Stomach (tissue), 4 donors: ENCODE results near the gene TGFB1.

Source experiments
- POLR2AphosphoS5 ChIP-seq, 3 donors: sonication (generic); formaldehyde crosslinking; IDR thresholded peaks; one replicate each; pipeline ENCODE4 v1.6.1; 2016; ENCODE audit warnings: antibody characterized with exemption in 3 of 3
- TF ChIP-seq, protein P1 (sequence below), 7 experiments: fragments of 450-650 bp in 4 of 7; fragments of 200-600 bp in 3 of 7; sonication (generic) in 3 of 7; IDR thresholded peaks; one replicate each; pipeline ENCODE4 v1.5.1; 2016 to 2019; ENCODE audit warnings: antibody characterized with exemption in 7 of 7, control low read depth in 2 of 7, mild to moderate bottlenecking in 1 of 7

DNA sequence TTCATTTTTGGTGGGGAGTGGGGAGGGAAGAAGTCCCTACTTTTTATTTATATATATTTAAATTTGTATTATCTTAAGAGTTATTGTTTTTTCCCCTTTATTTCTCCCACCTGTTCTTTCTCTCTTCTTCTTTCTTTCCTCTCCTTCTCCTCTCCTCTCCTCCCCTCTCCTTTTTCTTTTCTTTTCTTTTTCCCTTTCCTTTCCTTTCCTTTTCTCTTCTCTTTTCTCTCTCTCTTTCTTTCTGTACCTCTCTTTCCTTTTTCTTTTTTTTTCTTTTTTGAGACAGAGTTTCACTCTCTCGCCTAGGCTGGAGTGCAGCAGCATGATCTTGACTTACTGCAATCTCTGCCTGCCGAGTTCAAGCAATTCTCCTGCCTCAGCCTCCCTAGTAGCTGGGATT, 45.8 kb upstream of the TGFB1 start:
- TF ChIP-seq, protein P1, sequence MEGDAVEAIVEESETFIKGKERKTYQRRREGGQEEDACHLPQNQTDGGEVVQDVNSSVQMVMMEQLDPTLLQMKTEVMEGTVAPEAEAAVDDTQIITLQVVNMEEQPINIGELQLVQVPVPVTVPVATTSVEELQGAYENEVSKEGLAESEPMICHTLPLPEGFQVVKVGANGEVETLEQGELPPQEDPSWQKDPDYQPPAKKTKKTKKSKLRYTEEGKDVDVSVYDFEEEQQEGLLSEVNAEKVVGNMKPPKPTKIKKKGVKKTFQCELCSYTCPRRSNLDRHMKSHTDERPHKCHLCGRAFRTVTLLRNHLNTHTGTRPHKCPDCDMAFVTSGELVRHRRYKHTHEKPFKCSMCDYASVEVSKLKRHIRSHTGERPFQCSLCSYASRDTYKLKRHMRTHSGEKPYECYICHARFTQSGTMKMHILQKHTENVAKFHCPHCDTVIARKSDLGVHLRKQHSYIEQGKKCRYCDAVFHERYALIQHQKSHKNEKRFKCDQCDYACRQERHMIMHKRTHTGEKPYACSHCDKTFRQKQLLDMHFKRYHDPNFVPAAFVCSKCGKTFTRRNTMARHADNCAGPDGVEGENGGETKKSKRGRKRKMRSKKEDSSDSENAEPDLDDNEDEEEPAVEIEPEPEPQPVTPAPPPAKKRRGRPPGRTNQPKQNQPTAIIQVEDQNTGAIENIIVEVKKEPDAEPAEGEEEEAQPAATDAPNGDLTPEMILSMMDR (IDR thresholded peaks at IDR 0.05): no peak
- TF ChIP-seq POLR2AphosphoS5 (IDR thresholded peaks at IDR 0.05): no peak
